ENCODE measurements around the gene TENM3.

Gene TENM3

GRCh38 chr4:182746876-182747275 lies 503.7 kb downstream of the TENM3 start:
- DNase-seq (ENCODE audit: low spot score): no peak

GRCh38 chr4:182748283-182748682 lies 505.1 kb downstream of the TENM3 start:
- DNase-seq (ENCODE audit: low spot score): no peak

- DNase-seq (ENCODE audit: low spot score): no peak
These were observed 505.7 kb downstream of the TENM3 start for GRCh38 chr4:182748949-182749348.

- no peak for DNase-seq (ENCODE audit: low spot score)
These were observed 506.5 kb downstream of the TENM3 start for GRCh38 chr4:182749667-182750167.

- DNase-seq (ENCODE audit: low spot score): no peak
These were observed 509.1 kb downstream of the TENM3 start for GRCh38 chr4:182752158-182752910.

GRCh38 chr4:182754895-182755294 lies 511.7 kb downstream of the TENM3 start:
- DNase-seq (ENCODE audit: low spot score): no peak

- no peak for DNase-seq (ENCODE audit: low spot score)
These were observed 513.0 kb downstream of the TENM3 start for GRCh38 chr4:182756161-182756690.

GRCh38 chr4:182758273-182758672 lies 515.1 kb downstream of the TENM3 start:
- DNase-seq (ENCODE audit: low spot score): no peak

- DNase-seq (ENCODE audit: low spot score): no peak
These were observed 517.4 kb downstream of the TENM3 start for GRCh38 chr4:182760551-182761043.

- DNase-seq (ENCODE audit: low spot score): no peak
These were observed 520.9 kb downstream of the TENM3 start for GRCh38 chr4:182764137-182764536.

- DNase-seq (ENCODE audit: low spot score): no peak
These were observed 521.4 kb downstream of the TENM3 start for GRCh38 chr4:182764642-182765041.

GRCh38 chr4:182765987-182766856 lies 523.0 kb downstream of the TENM3 start:
- DNase-seq (ENCODE audit: low spot score): no peak

GRCh38 chr4:182766857-182767250 lies 523.7 kb downstream of the TENM3 start:
- no peak for DNase-seq (ENCODE audit: low spot score)

- no peak for DNase-seq (ENCODE audit: low spot score)
These were observed 525.6 kb downstream of the TENM3 start for GRCh38 chr4:182768838-182769237.

- DNase-seq (ENCODE audit: low spot score): no peak
These were observed 527.2 kb downstream of the TENM3 start for GRCh38 chr4:182770259-182770995.

- DNase-seq (ENCODE audit: low spot score): no peak
These were observed 527.9 kb downstream of the TENM3 start for GRCh38 chr4:182770996-182771514.

- DNase-seq (ENCODE audit: low spot score): no peak
These were observed 531.9 kb downstream of the TENM3 start for GRCh38 chr4:182775075-182775474.

GRCh38 chr4:182776376-182777105 lies 533.3 kb downstream of the TENM3 start:
- DNase-seq (ENCODE audit: low spot score): no peak

- no peak for DNase-seq (ENCODE audit: low spot score)
These were observed 535.2 kb downstream of the TENM3 start for GRCh38 chr4:182778222-182778982.

- DNase-seq (ENCODE audit: low spot score): no peak
These were observed 543.8 kb downstream of the TENM3 start for GRCh38 chr4:182786991-182787390.

Data from AG08396 (cell line).